B cell (primary cell): Measurements from ENCODE around the gene PTPRT. TPM values are rescaled to one million over a fixed set of nuclear protein-coding genes. Genes with fewer than 3 reads are reported as not detected.

Experiments
- ATAC-seq: fragments of 200-7000 bp; cut with Tn5 transposase; one replicate; pipeline ENCODE4 v1.10.0; 2021; ENCODE audit warnings: low read depth, mild to moderate bottlenecking, moderate number of reproducible peaks, moderate library complexity
- CTCF ChIA-PET: fragments of 350-600 bp; sonication (Branson Sonifier 250); formaldehyde crosslinking; loops from one replicate; lab custom pipeline; 2021; ENCODE audit warnings: antibody characterized with exemption, inconsistent platforms; lab: Charles Lee
- POLR2A ChIA-PET: fragments of 350-600 bp; sonication (Branson Sonifier 250); formaldehyde crosslinking; loops from one replicate; lab custom pipeline; 2021; ENCODE audit warnings: antibody characterized with exemption; lab: Charles Lee
- DNase-seq: peaks from one replicate; pipeline ENCODE4 v3.0.0; 2013
- H2AFZ ChIP-seq: 2 replicates; pipeline ENCODE4 v1.6.1; 2012; ENCODE audit warnings: mild to moderate bottlenecking, low read depth, low read length; ENCODE audit not compliant: insufficient read depth, poor library complexity, severe bottlenecking
- H3K27ac ChIP-seq, 2 donors: 1 replicate in 1 of 2; 2 replicates in 1 of 2; pipeline ENCODE4 v1.5.1; 2012 to 2013; ENCODE audit warnings: low read length in 2 of 2, mild to moderate bottlenecking in 2 of 2, moderate library complexity in 1 of 2
- H3K27me3 ChIP-seq, 4 experiments: fragments of 200-600 bp in 1 of 4; sonication (generic) in 1 of 4; replicated peaks in 1 of 4; 1 replicate in 2 of 4; 2 replicates in 2 of 4; pipeline versions ENCODE4 v1.6.1 to v1.7.0; 2013 to 2016; ENCODE audit warnings: low read length in 3 of 4, mild to moderate bottlenecking in 2 of 4, mixed read lengths in 1 of 4, moderate library complexity in 1 of 4; ENCODE audit not compliant: insufficient read depth in 4 of 4, control insufficient read depth in 3 of 4; ENCODE audit errors: control extremely low read depth in 1 of 4
- H3K36me3 ChIP-seq, 2 experiments: replicated peaks in 1 of 2; 1 replicate in 1 of 2; 2 replicates in 1 of 2; pipeline versions ENCODE4 v1.6.1 to v1.7.1; 2013; ENCODE audit warnings: low read length in 1 of 2; ENCODE audit not compliant: insufficient read depth in 2 of 2, control insufficient read depth in 1 of 2; ENCODE audit errors: control extremely low read depth in 1 of 2, extremely low read depth in 1 of 2
- H3K4me1 ChIP-seq, 2 donors: fragments of 200-600 bp in 1 of 2; sonication (generic) in 1 of 2; 1 replicate in 1 of 2; 2 replicates in 1 of 2; pipeline versions ENCODE4 v1.5.1 to v1.6.1; 2013 to 2017; ENCODE audit warnings: low read length in 2 of 2; ENCODE audit not compliant: control insufficient read depth in 2 of 2, insufficient read depth in 2 of 2
- H3K4me2 ChIP-seq: replicated peaks from 2 replicates; pipeline ENCODE3; 2012; ENCODE audit warnings: mild to moderate bottlenecking, low read depth, low read length; ENCODE audit not compliant: poor library complexity, severe bottlenecking
- H3K4me3 ChIP-seq, 5 experiments: fragments of 200-600 bp in 1 of 5; sonication (generic) in 1 of 5; 1 replicate in 3 of 5; 2 replicates in 2 of 5; pipeline versions ENCODE4 v1.5.1 to v1.7.0; 2011 to 2016; ENCODE audit warnings: low read length in 4 of 5, mild to moderate bottlenecking in 4 of 5, low read depth in 2 of 5, control low read depth in 1 of 5, moderate library complexity in 1 of 5; ENCODE audit not compliant: insufficient read depth in 1 of 5; ENCODE audit errors: control extremely low read depth in 1 of 5, extremely low read depth in 1 of 5
- H3K79me2 ChIP-seq: fragments of 200-600 bp; sonication (generic); one replicate; pipeline ENCODE4 v1.6.0; 2016; ENCODE audit warnings: low read length; ENCODE audit not compliant: control insufficient read depth, insufficient read depth
- H3K9ac ChIP-seq: fragments of 200-600 bp; sonication (generic); 2 replicates; pipeline ENCODE4 v1.6.1; 2017; ENCODE audit warnings: mild to moderate bottlenecking, low read length, moderate library complexity
- H3K9me3 ChIP-seq, 3 donors: one replicate each; pipeline versions ENCODE4 v1.6.1 to v1.7.1; 2013; ENCODE audit warnings: low read length in 2 of 3; ENCODE audit not compliant: control insufficient read depth in 2 of 3, insufficient read depth in 1 of 3; ENCODE audit errors: control extremely low read depth in 1 of 3
- H4K20me1 ChIP-seq: 2 replicates; pipeline ENCODE4 v1.6.0; 2012; ENCODE audit warnings: mild to moderate bottlenecking, low read length; ENCODE audit not compliant: insufficient read depth, control insufficient read depth, poor library complexity, severe bottlenecking
- H3K27ac Mint-ChIP-seq: one replicate; pipeline ENCODE4 v1.8.0; 2021; ENCODE audit warnings: mixed read lengths
- H3K27me3 Mint-ChIP-seq: one replicate; pipeline ENCODE4 v1.8.0; 2021; ENCODE audit warnings: mixed read lengths
- H3K4me1 Mint-ChIP-seq: one replicate; pipeline ENCODE4 v1.8.0; 2021; ENCODE audit warnings: mixed read lengths
- H3K4me3 Mint-ChIP-seq: one replicate; pipeline ENCODE4 v1.8.0; 2021; ENCODE audit warnings: mixed read lengths
- H3K9me3 Mint-ChIP-seq: one replicate; pipeline ENCODE4 v1.8.0; 2022; ENCODE audit warnings: mixed read lengths; ENCODE audit not compliant: insufficient read depth
- CTCF ChIP-seq: fragments of 200-600 bp; IDR thresholded peaks from one replicate; pipeline ENCODE4 v1.8.0; 2022; ENCODE audit warnings: antibody characterized with exemption, mild to moderate bottlenecking
- EZH2 ChIP-seq: IDR thresholded peaks from 2 replicates; pipeline ENCODE4 v1.6.1; 2012; ENCODE audit warnings: borderline replicate concordance, low read depth, mild to moderate bottlenecking, moderate library complexity, low read length; ENCODE audit not compliant: insufficient read depth, poor library complexity, severe bottlenecking
- WGBS: methylation state at CpG from one replicate; pipeline ENCODE4 v1.1.5; 2013; ENCODE audit warnings: missing lambda C conversion rate; ENCODE audit not compliant: insufficient coverage; 5-methylcytosine and 5-hydroxymethylcytosine counted together
- intact Hi-C: fragments of 100-400 bp; cut with micrococcal nuclease; formaldehyde crosslinking; loops from one replicate; pipeline ENCODE4 v1.10.0; 2022
- polyA plus RNA-seq: library from polyadenylated mRNA; depleted of rRNA; stranded (reverse); fragments of >200 nt; gene quantifications from 2 replicates; pipeline ENCODE4 v1.2.3, GENCODE V29; 2012
- total RNA-seq, 2 donors: library from RNA; stranded (reverse); fragments of 120-200 nt in 1 of 2; gene quantifications; 1 replicate in 1 of 2; 2 replicates in 1 of 2; pipeline versions ENCODE4 v1.2.3 to v1.2.4, GENCODE V29; 2013 to 2022

The PTPRT gene
- total and polyA plus RNA-seq, 2 donors (not counting 1 experiment from before 2014, with no cell fraction given) = not detected

- Histone ChIP-seq H3K9ac (no peak overlapping the region), H4K20me1 (no peaks in the 10 kb centered on the region), H3K9me3 (no peaks in the 10 kb centered on the region), H3K36me3 (no peaks in the 10 kb centered on the region), H3K79me2 (no peaks in the 10 kb centered on the region), H3K27me3 (no peaks in the 10 kb centered on the region), H3K4me2 (no peak overlapping the region), H3K4me1 (no peaks in the 10 kb centered on the region), H3K4me3 (no peak overlapping the region), H3K27ac (no peak overlapping the region), H2AFZ (no peak overlapping the region)
- WGBS = no CpG with 5 or more reads among the region's 1 CpG
- H3K9me3 Mint-ChIP-seq = no peaks in the 10 kb centered on the region
- DNase-seq (no peak), ATAC-seq (no peak)
- H3K4me3 Mint-ChIP-seq = no peak overlapping the region
- intact Hi-C loops = no loop called here
- peaks cover 8% of the 10 kb centered on the region for H3K27me3 Mint-ChIP-seq
- no peak overlapping the region for H3K27ac Mint-ChIP-seq
- CTCF ChIA-PET = no interaction called here
- POLR2A ChIA-PET = no interaction called here
- no peaks in the 10 kb centered on the region for H3K4me1 Mint-ChIP-seq
- TF ChIP-seq CTCF = no peak
- no peak for TF ChIP-seq EZH2
Measured at GRCh38 chr20:42027746-42028268, 1161.9 kb downstream of the PTPRT start.

- no peak for TF ChIP-seq EZH2
Measured at GRCh38 chr20:42026599-42026998, 1163.1 kb downstream of the PTPRT start.

More at GRCh38 chr20:42026599-42026998, 1163.1 kb downstream of the PTPRT start:
- no peaks in the 10 kb centered on the region for H3K9me3 ChIP-seq
- no peak overlapping the region for H2AFZ ChIP-seq
- no peaks in the 10 kb centered on the region for H3K9me3 Mint-ChIP-seq
- no peak overlapping the region for H3K27ac Mint-ChIP-seq
- DNase-seq = no peak
- H3K9ac ChIP-seq = no peak overlapping the region
- peaks cover 6% of the 10 kb centered on the region for H3K27me3 Mint-ChIP-seq
- POLR2A ChIA-PET = no interaction called here
- H3K36me3 ChIP-seq = no peaks in the 10 kb centered on the region
- no peak for ATAC-seq
- no peaks in the 10 kb centered on the region for H3K79me2 ChIP-seq
- WGBS = 85% methylated on average over 4 of the region's 4 CpGs
- no peaks in the 10 kb centered on the region for H3K4me1 ChIP-seq
- H3K4me1 Mint-ChIP-seq = no peaks in the 10 kb centered on the region
- no peaks in the 10 kb centered on the region for H4K20me1 ChIP-seq
- CTCF ChIA-PET = no interaction called here
- H3K4me3 ChIP-seq = no peak overlapping the region
- H3K27ac ChIP-seq = no peak overlapping the region
- no peaks in the 10 kb centered on the region for H3K27me3 ChIP-seq
- intact Hi-C loops = no loop called here
- no peak overlapping the region for H3K4me2 ChIP-seq
- H3K4me3 Mint-ChIP-seq = no peak overlapping the region
